Measurements from ENCODE around the gene DCDC1.

DCDC1 gene

DNA sequence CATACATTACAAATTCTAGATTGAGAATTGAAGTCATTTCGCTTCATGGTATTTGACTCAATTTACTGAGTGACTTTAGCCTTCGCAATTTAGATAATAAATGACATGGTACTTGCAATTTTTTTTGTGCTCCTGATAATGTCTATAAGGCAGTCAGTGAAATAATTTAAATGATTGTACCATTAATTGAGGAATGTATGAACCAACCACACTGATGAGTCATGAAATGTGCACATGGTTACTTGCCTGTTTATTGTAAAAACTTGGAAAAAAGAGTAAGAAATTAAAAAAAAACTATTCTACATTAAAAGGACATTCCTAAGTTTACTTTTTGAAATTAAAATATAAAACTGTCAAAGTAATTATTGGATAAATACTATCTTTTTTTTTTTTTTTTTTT, 43.4 kb upstream of the DCDC1 start:
- DNase-seq (ENCODE audit: low read depth) = peak; percentile 55
- TF ChIP-seq, protein P1, sequence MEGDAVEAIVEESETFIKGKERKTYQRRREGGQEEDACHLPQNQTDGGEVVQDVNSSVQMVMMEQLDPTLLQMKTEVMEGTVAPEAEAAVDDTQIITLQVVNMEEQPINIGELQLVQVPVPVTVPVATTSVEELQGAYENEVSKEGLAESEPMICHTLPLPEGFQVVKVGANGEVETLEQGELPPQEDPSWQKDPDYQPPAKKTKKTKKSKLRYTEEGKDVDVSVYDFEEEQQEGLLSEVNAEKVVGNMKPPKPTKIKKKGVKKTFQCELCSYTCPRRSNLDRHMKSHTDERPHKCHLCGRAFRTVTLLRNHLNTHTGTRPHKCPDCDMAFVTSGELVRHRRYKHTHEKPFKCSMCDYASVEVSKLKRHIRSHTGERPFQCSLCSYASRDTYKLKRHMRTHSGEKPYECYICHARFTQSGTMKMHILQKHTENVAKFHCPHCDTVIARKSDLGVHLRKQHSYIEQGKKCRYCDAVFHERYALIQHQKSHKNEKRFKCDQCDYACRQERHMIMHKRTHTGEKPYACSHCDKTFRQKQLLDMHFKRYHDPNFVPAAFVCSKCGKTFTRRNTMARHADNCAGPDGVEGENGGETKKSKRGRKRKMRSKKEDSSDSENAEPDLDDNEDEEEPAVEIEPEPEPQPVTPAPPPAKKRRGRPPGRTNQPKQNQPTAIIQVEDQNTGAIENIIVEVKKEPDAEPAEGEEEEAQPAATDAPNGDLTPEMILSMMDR (IDR thresholded peaks at IDR 0.05; ENCODE audit: low read depth, low read length, missing control alignments) = no peak
- in situ Hi-C loops (cut with HindIII; ENCODE audit: low sequenced_read_pairs) = no loop called here
- no peak overlapping the region for H3K4me3 ChIP-seq (ENCODE audit: low read depth, low read length)

DNA sequence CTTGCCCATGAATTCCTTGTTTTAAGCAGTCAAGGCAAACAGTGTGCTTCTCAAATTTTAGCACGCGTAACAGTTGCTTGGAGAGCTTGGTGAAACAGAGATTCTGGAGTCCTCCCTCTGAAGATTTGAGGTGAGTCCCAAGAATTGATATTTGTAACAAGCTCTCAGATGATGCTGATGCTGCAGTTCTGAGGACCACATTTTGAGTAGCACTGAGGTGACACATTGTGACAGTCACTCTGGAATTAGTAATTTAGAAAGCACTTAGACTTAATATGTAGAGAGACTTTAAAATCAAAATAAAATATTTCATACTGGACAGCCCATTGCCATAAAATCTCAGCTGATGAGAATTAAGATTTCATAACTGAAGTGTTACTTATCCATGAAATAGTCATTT, 38.7 kb upstream of the DCDC1 start:
- in situ Hi-C loops (cut with HindIII; ENCODE audit: low sequenced_read_pairs) = no loop called here
- DNase-seq (ENCODE audit: low read depth) = no peak
- no peak overlapping the region for H3K4me3 ChIP-seq (ENCODE audit: low read depth, low read length)
- TF ChIP-seq, protein P1 (IDR thresholded peaks at IDR 0.05; ENCODE audit: low read depth, low read length, missing control alignments) = no peak

DNA sequence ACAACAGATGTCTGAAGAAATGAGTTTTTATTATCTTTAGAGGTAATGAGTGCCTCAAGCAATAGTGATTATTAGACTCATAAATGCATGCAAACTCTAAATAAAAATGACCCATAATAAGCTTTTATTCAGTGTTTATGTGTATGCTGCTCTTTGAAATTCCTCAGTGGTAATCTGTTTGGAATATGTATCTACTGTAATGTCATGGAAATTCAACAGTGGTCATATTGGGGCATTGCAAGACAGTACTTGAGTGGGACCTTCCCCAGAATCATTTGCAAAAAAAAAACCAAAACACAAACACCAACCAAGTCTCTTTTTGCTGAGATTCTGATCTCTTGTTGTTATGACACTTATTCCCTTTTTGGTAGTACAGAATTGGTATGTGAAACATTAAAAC, 35.1 kb upstream of the DCDC1 start:
- TF ChIP-seq, protein P1 (IDR thresholded peaks at IDR 0.05; ENCODE audit: low read depth, low read length, missing control alignments) = no peak
- in situ Hi-C loops (cut with HindIII; ENCODE audit: low sequenced_read_pairs) = no loop called here
- DNase-seq (ENCODE audit: low read depth) = no peak
- H3K4me3 ChIP-seq (ENCODE audit: low read depth, low read length) = no peak overlapping the region

DNA sequence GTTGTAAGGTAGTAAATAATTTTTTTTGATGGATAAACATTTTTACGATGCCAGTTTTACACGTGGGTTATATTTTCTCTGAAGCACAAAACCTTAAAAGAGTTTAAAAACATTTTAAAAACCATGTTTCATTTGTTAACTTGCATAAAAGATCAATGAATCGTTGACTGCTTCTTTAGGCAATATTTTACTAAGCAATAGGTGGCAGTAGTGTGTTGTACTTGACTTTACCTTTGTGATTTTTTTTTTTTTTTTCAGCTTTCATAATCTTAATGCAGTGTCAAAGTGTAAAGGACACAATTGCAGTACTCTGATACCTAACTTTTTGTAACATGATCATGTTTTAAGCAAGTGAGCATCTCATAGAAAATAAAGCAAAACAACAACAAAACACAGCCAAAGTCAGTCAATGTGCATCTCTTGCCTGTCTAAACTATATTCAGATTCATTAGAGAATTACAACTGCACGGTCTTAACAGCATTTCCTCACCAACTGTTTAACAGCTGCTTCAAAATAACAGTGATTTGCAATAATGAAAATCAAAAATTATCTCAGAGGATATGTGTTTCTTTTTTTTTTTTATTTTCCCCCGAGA, 27.8 kb upstream of the DCDC1 start:
- peak; percentile 19 for DNase-seq (ENCODE audit: low read depth)
- no peak overlapping the region for H3K4me3 ChIP-seq (ENCODE audit: low read depth, low read length)
- TF ChIP-seq, protein P1 (IDR thresholded peaks at IDR 0.05; ENCODE audit: low read depth, low read length, missing control alignments) = peak; percentile 17
- in situ Hi-C loops (cut with HindIII; ENCODE audit: low sequenced_read_pairs) = no loop called here

DNA sequence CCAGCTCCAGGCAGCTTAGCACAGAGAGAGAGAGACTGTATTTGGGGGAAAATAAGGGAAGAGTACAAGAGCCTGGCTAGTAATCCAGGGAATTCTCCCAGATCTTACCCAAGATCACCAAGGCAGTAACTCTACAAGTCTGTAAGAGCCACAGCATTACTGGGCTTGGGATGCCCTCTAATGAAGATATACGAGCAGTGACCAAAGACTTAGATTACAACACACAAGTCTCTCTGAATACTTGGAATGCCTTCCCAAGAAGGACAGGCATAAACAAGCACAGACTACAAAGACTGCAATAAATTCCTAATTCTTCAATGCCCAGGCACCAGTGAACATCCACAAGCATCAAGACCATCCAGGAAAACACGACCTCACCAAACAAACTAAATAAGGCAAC, 17.8 kb upstream of the DCDC1 start:
- in situ Hi-C loops (cut with HindIII; ENCODE audit: low sequenced_read_pairs) = no loop called here

DNA sequence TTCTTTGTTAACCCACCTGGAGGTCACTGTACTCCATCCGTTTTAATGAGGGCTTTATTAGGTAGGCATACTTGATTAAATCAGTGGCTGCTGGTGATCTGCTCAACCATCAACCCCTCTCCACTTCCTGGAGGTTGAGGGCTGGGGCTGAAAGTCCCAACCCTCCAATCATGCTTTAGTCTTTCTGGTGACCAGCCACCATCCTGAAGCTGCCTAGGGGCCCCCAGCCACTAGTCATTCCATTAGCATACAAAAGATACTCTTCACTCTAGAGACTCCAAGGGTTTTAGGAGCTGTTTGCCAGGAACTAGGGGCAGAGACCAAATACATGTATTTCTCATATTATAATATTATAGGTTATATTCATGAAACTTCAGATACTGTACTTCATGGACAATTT, 13.6 kb upstream of the DCDC1 start:
- no peak overlapping the region for H3K4me3 ChIP-seq (ENCODE audit: low read depth, low read length)
- in situ Hi-C loops (cut with HindIII; ENCODE audit: low sequenced_read_pairs) = no loop called here
- no peak for DNase-seq (ENCODE audit: low read depth)
- TF ChIP-seq, protein P1 (IDR thresholded peaks at IDR 0.05; ENCODE audit: low read depth, low read length, missing control alignments) = no peak

More for the DNA sequence above, 17.8 kb upstream of the DCDC1 start:
- TF ChIP-seq, protein P1 (IDR thresholded peaks at IDR 0.05; ENCODE audit: low read depth, low read length, missing control alignments) = no peak
- no peak for DNase-seq (ENCODE audit: low read depth)
- no peak overlapping the region for H3K4me3 ChIP-seq (ENCODE audit: low read depth, low read length)

All from astrocyte of the cerebellum (primary cell).